Muscle of arm (tissue), 12 donors: Measurements from ENCODE around the gene CNFN. TPM values are rescaled to one million over a fixed set of nuclear protein-coding genes. Genes with fewer than 3 reads are reported as not detected.

Experiments used
- DNase-seq: peaks from one replicate; pipeline ENCODE4 v3.0.0-alpha.2; 2013
- polyA plus RNA-seq, 12 donors: library from polyadenylated mRNA; unstranded; fragments of 120-200 nt; gene quantifications; one replicate each; pipeline ENCODE4 v1.2.1, GENCODE V29; 2013; ENCODE audit not compliant: insufficient read length in 12 of 12

The CNFN gene
- polyA plus RNA-seq, 12 donors: 0.47 to 4.1 (median 0.61) TPM; not detected in 7

DNA sequence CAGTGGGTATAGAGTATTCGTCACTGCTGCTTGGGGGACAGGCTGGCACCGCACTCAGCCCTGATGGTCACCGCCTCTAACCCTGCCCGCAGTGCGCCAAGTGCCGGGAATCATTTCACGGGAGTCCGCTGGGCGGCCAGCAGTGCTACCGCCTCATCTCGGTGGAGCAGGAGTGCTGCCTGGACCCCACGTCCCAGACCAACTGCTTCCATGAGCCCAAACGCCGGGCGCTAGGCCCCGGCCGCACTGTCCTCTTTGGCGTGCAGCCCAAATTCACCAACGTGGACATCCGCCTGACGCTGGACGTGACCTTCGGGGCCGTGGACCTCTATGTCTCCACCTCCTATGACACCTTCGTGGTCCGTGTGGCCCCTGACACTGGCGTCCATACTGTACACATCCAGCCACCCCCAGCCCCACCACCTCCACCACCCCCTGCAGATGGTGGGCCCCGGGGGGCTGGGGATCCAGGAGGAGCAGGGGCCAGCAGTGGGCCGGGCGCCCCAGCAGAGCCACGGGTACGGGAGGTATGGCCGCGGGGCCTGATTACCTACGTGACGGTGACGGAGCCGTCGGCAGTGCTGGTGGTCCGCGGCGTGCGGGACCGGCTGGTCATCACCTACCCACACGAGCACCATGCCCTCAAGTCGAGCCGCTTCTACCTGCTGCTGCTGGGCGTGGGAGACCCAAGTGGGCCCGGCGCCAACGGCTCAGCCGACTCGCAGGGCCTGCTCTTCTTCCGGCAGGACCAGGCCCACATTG lies 14.5 kb downstream of the CNFN start:
- no peak for DNase-seq

GRCh38 chr19:42374826-42375376 lies 15.2 kb downstream of the CNFN start:
- DNase-seq: no peak

DNA sequence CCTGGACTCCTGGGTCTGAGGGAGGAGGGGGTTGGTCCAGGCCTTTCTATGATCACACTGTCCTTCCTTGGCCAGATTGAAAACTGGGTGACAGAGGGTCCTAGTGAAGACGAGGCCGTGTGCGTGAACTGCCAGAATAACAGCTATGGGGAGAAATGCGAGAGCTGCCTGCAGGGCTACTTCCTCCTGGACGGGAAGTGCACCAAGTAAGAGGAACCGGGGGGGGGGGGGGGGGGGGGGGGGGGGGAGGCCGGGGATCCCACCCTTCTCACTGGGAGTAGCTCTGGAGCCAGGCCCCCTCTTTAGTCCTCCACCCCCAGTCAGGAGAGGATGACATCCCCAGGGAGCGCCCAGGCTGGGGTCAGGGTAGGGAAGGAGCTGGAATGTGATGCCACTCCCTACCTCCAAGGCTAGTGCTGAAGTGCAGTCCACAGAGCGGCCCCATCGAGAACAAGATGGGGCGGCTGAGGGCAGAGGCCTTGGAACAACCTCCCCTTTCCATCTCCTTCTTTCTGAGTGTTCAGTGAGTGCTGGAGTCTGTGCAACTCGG lies 19.4 kb downstream of the CNFN start:
- DNase-seq: no peak

DNA sequence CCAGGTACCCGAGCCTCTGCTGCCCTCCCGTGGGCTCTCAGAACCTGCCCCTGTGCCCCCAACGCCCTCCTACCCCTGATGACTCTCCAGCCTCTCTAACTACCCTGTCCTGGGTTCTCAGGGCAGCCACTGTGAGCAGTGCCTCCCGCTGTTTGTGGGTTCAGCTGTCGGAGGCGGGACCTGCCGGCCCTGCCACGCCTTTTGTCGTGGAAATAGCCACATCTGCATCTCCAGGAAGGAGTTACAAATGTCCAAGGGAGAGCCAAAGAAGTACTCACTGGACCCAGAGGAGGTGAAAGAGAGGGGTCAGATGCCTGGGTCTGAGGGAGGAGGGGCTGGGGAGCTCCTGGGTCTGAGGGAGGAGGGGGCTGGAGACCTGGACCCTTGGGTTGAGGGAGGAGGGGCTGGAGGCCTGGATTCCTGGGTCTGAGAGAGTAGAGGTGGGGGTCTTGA lies 20.0 kb downstream of the CNFN start:
- DNase-seq: no peak

DNA sequence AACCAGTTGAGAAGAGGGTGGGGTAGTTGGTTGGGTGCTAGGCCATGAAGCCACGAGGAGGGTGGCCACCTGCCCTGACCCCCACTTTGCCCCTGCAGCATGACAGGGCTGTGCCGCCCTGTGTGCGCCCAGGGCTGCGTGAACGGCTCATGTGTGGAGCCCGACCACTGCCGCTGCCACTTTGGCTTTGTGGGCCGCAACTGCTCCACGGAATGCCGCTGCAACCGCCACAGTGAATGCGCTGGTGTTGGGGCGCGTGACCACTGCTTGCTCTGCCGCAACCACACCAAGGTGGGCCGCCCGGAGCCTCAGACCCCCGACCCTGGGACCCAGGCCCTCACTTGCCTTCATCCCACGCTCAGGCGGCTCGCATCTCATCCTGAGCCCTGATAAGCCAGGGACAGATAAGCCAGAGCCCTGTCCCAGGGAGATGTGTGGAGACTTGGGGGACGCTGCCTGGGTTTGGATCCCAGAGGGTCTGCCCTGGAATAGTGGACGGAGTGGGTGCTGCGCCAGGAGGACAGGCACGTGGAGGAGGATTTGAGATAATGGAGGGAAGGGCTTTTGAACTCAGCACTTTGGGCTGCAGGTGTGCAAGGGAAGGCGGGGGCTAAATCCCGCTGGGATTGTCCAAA lies 20.5 kb downstream of the CNFN start:
- no peak for DNase-seq

GRCh38 chr19:42368765-42369164 lies 21.3 kb downstream of the CNFN start:
- no peak for DNase-seq

- no peak for DNase-seq
Measured at GRCh38 chr19:42368360-42368759, 21.7 kb downstream of the CNFN start.

DNA sequence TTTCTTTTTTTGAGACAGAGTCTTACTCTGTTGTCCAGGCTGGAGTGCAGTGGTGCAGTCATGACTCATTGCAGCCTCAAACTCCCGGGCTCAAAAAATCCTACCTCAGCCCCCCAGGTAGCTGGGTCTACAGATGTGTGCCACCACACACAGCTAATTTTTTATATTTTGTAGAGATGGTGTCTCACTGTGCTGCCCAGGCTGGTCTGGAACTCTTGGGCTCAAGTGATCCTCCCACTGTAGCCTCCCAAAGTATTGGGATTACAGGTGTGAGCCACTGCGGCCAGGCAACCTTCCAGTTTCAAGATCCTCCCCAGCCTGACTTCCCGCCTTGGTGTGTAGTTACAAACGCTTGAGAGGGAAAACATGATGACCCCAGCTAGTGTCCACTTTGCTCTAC lies 22.2 kb downstream of the CNFN start:
- DNase-seq: no peak

DNA sequence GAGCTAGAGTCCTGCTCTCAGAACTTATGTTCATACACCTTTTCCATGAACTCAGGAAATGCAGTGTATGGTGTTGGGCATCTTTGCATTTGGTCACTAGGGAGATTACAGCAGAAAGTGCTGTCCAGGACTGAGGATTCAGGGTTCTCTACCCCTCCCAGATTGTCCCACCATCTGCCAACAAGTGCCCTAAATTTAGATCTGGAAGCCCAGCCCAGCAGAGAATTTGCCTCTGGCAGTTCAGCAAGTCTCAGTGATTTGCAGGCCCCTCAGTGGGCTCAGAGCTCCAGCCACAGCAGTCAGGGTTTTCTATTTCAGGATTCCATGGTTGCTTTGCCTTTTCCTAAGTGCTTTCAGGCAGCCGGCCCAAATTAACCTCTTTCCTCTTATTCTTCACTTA lies 23.4 kb downstream of the CNFN start:
- no peak for DNase-seq

- DNase-seq: no peak
Measured at GRCh38 chr19:42363614-42364346, 26.3 kb downstream of the CNFN start.

GRCh38 chr19:42362891-42363440 lies 27.1 kb downstream of the CNFN start:
- DNase-seq: no peak

DNA sequence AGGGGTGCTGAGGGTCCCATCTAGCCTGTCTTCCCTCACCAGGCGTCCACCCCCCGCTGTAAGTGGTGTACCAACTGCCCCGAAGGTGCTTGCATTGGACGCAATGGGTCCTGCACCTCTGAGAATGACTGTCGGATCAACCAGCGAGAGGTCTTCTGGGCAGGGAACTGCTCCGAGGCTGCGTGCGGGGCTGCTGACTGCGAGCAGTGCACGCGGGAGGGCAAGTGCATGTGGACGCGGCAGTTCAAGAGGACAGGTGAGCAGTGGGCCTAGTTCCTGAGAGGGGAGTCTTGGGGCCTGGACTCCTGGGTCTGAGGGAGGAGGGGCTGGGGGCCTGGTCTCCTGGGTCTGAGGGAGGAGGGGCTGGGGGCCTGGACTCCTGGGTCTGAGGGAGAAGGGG lies 27.8 kb downstream of the CNFN start:
- no peak for DNase-seq

DNA sequence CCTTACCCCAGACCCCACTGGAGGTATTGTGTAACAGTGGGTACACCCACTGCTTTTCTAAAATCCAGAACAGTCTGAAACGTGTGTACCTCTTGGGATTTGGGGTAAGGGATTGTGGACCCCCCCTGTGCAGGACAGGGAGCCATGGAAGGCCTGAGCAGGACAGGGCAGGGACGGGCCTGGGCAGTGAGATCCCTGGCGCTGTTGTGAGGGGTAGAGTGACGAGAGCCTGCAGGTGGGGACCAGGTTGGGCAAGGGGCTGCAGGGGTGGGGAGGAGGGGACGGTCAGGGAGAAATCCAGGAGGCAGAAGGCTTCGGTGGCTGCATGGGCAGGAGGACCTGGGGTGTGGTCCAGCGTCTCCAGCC lies 28.6 kb downstream of the CNFN start:
- DNase-seq: no peak

- DNase-seq: no peak
Measured at GRCh38 chr19:42360787-42361544, 29.1 kb downstream of the CNFN start.

DNA sequence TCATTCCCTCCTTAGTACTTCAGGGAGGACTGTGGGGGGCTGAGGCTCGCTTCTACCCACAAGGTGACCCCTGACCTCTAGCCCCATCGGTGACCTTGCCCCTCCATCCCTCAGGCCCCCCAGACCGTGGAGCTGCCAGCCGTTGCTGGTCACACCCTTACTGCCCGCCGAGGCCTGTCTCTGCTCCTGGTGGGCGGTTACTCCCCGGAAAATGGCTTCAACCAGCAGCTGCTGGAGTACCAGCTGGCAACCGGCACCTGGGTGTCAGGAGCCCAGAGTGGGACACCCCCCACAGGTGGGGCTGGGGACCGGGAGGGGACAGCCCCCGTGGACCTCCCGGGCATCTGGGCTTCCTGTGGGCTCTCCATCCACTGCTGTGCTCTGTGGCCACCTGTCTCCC lies 32.8 kb downstream of the CNFN start:
- DNase-seq: no peak

GRCh38 chr19:42356686-42357085 lies 33.4 kb downstream of the CNFN start:
- DNase-seq: no peak

DNA sequence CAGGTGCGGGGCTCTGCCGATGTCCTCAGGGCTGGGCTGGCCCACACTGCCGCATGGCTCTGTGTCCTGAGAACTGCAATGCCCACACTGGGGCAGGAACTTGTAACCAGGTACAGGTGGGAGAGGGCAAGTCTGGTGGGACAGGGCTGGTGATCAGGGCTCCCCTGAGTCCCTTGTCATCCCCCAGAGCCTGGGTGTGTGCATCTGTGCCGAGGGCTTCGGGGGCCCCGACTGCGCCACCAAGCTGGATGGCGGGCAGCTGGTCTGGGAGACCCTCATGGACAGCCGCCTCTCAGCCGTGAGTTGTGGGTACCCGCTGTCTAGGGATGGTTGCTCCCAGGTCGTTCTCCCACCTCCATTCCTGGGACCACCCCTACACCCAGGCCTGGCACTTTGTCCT lies 34.2 kb downstream of the CNFN start:
- DNase-seq: no peak

- DNase-seq: no peak
Measured at GRCh38 chr19:42353341-42354015, 36.6 kb downstream of the CNFN start.

DNA sequence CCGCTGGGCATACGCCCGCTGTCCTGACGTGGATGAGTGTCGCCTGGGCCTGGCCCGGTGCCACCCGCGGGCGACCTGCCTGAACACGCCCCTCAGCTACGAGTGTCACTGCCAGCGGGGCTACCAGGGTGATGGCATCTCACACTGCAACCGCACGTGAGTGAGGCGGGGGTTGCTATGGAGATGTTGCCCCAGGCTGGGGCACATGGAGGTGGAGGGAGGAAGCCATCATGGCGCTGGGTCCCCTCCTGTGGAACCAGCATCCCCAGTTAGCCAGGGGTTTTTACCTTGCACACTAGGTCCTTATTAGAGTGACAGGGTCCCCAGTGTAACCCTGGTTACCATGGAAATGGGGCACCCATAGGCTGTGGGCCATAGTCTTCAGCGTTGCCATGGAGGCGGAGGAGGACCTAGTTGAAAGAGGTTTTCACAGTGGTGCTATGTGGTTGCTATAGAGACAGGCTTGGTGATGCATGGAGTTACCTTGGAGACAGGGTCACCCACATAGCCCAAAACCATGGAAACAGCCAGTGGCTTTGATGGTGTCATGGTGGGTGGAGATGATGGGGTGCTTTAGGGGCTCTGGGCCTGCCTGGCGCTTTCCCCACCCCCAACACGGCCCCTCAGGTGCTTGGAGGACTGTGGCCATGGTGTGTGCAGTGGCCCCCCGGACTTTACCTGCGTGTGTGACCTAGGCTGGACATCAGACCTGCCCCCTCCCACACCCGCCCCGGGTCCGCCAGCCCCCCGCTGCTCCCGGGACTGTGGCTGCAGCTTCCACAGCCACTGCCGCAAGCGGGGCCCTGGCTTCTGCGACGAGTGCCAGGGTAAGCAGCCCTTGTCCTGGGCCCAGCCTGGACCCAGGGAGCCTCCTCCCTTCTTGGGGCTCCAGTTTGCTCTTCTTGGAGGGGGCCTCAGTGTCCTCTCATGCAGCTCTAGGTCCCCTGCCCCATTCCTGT lies 37.5 kb downstream of the CNFN start:
- no peak for DNase-seq
